ENCODE measurements around the gene SNRNP40.
"Not testable (repeated sequence)": the region's sequence is repeated elsewhere in the genome, so short reads cannot be mapped to it uniquely, and the experiment has no call there.

SNRNP40 gene

DNA sequence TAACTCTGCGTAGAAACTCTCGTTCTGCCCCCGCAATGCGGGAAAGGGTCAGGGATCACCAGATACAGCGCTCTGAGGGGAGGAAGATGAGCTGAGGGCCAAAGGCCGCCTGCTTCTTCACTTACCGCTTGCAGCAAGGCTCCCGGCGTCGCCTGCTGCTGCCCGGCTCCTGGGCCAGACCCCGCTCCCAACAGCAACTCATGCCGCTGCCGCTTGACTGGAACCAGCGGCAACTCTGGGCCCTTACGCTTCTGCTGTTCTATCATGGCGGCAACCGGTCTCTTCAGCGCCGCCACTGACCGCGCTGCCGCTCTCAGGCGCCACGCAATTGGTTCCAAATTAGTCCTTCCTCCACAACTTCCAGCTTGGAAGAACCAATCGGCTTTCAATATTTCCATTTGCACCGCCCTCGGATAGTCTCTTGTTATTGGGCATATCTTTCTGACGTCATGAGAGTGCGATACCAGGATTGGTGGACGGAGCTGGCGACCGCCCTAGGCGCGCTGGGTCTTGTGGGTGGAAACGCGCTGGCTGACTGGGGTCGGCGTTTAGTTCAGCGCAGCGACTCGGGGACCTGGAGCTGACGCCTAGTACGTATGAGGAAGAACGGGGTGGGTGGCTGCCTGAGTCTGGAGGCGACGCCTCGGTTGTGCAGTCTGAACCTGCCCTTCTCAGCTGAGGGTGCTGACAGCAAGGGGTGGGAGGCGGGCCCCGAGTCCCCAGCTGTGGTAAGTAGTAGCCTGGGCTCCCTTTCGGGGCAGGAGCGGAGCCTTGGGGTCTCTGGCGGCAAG, at the start of gene SNRNP40, which contains the start of gene ZCCHC17:
Gene SNRNP40 (minus strand): TSS at position 303 of the 791 bp plus-strand sequence. CDS start 37 bp downstream, at position 266.
Gene ZCCHC17 (plus strand): TSS at position 547 of the 791 bp plus-strand sequence. CDS start 13,067 bp downstream, outside the sequence.
- DNase-seq: peak; percentile 98

DNA sequence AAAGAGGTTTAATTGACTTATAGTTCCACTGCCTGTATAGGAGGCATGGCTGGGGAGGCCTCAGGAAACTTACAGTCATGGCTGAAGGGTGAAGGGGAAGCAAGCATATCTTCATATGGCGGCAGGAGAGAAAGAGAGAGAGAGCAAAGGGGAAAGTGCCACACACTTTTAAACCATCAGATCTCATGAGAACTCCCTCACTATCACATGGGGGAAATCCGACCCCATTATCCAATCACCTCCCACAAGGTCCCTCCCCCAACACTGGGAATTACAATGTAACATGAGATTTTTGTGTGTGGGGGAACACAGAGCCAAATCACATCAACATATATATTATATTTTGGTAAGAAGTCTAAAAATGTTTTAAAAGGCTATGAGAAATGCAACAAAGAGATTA, 49.0 kb upstream of the SNRNP40 start:
- no peak for DNase-seq

DNA sequence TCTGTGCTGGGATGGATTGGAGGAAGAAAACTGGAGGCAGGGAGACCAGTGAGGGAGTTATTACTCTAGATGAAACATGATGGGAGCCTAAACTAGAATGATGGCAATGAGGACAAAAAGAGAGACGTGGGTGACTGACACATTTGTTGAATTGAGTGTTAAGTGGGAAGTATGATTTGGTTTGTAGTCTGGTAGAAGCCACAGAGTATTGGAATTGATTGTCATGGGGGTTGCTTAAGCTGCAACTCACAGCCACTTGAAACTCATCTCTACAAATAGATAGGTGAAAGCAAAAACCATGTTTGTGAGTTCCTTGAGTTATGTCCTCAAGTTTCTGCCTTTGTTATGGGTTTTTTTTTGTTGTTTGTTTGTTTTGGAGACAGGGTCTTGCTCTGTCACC, 47.9 kb upstream of the SNRNP40 start:
- DNase-seq: no peak

DNA sequence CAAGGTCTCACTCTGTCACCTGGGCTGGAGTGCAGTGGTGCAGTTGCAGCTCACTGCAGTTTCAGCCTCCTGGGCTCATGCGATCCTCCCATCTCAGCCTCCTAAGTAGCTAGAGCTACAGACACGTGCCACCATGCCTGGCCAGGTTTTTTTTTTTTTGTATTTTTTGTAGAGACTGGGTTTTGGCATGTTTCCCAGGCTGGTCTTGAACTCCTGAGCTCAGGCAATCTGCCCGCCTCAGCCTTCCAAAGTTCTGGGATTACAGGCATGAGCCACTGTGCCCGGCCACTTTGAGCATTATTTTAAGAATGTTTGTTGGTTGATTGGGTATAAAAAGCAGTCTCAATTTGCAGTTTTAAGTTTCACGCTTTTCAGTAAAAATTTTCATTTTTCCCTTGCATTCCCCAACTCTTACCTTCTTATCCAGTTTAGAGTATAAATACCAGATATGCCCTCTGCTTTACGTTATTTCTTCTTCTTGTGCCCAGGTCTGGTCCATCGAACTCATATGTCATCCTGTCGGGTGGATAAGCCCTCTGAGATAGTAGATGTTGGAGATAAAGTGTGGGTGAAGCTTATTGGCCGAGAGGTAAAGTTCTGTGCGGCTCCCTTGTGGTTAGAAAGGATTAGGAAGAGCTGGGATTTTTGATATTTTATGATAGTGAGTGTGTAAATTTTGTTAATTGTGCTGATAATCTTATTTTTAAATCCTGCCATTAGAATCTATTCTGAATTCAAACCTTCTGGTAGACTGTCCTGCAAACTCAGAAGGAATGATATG, 40.3 kb upstream of the SNRNP40 start:
- DNase-seq: no peak

DNA sequence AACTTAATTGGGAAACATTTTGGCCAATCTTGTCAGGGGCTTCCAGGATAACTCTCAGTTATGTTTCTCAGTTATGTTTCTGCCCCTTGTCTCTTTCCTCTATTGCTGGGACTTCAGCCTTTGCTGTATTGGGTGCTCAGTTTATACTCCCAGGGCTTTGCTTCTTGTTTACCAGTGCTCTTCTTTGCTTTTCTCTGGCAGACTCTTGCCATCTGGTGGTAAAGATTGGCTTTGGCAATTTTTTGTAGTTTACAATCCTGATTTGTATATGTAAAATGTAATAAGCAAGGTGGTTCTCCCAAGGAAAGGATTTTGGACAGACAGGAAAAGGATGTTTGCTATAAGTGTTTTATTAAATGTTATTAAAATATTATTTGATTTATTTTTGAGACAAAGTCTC, 38.4 kb upstream of the SNRNP40 start:
- DNase-seq: no peak

DNA sequence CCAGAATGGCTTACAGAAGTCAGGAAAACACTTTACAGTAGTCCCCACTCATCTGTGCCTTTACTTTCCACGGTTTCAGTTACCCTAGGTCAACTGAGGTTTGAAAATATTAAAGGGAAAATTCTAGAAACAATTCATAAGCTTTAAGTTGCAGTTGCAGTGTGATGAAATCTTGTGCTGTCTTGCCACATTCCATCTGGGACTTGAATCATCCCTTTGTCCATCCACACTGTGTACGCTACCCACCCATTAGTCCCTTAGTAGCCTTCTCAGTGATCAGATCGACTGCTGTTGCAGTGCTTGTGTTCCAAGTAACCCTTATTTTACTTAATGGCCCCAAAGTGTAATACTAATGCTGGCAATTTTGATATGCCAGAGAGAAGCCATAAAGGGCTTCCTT, 30.8 kb upstream of the SNRNP40 start:
- DNase-seq: no peak

DNA sequence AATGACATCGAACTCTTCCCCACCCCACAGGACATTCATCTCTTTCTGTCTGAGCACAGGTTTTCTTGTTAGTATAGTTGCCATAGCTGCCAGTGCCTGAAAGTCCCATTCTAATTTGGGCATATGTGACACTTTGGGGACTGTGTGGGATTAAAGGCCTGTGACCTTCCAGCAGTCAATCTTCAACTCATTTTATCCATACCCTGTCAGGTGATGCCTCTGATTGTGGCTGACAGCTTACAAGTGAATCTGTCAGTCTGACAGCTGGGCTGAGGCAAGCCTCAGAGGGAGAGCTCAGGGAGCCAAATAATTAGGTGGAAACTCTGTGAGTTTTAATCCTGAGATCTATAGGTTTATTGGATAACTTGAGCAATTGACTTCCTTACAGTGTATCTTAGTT, 29.9 kb upstream of the SNRNP40 start:
- no peak for DNase-seq

DNA sequence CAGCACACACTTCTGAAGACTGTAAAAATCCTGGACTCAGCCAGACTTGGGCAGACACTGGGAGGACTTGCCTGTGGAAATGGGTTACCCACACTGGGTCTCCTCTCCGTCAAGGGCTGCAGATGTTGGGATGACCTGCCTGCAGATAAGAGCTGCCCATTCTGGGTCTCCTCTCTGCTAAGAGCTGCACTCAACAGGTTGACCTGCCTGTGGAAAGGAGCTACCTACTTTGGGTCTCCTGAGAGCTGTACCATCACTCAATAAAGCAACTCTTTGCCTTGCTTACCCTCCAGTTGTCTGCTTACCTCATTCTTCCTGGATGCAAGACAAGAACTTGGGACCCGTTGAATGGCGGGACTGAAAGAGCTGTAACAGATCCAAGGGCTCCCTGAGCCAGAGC, 28.4 kb upstream of the SNRNP40 start:
- no peak for DNase-seq

DNA sequence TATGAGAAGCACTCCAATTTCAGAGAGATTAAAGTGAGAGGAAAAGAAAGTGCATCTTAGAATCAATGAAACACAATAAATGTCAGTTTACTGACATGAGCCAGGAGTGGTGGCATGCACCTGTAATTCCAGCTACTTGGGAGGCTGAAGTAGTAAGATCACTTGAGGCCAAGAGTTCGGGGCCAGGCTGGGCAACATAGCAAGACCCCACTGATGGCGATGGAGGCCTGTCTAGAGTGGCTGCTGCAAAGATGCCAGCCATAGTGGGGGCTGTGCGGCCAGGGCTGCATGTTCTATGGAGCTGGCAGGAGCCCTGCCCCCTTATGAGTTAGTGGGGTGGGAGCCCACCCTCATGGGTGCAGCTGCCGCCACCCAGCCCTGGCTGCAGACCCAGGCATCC, 27.5 kb upstream of the SNRNP40 start:
- no peak for DNase-seq

DNA sequence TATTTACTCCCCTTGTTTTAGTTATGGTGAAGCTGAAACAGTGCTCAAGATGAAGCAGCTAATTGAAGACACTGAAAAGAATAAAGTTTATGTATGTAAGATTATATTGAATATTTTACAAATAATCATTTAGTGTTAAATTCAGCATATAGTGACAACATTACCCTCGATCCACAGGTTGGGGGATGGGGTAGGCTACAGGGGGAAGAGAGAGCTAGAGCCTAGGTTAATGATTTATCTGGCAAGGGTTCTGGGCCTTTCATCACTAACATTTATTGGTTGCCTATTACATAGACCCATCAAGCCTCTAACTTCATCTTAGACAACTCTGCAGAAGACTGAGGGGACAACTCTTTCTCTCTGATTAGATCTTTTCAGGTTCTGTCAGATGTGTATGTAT, 21.6 kb upstream of the SNRNP40 start:
- DNase-seq: no peak

DNA sequence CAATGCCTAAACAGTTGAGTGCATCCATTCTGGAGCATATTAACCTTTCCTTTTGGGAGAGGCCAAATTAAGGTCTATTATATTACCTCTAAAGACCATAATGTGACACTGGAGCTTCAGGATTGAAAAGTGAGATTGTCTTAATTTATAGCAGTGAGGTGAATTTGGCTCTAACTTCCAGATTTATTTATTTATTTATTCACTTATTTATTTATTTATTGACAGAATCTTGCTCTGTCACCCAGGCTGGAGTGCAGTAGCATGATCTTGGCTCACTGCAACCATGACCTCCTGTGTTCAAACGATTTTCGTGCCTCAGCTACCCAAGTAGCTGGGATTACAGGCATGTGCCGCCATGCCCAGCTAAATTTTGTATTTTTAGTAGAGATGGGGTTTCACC, 19.3 kb upstream of the SNRNP40 start:
- DNase-seq: no peak

DNA sequence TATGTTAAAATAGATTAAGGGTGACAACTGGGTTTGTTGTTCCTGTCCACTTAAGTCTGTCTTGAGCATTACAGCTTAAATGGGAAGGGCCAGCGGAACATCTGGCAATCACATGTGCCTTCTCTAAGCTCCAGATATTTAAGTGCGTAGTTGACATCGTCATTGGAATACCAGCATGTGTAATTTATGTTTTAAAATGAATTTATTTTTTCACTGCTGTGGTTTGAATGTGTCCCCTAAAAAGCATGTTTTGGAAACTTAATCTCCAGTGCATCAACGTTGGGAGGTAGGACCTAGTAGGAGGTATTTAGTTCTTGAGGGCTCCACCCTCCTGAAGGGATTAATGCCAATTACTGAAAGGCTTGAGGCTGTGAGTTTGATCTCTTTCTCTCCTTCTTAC, 13.6 kb upstream of the SNRNP40 start:
- no peak for DNase-seq

DNA sequence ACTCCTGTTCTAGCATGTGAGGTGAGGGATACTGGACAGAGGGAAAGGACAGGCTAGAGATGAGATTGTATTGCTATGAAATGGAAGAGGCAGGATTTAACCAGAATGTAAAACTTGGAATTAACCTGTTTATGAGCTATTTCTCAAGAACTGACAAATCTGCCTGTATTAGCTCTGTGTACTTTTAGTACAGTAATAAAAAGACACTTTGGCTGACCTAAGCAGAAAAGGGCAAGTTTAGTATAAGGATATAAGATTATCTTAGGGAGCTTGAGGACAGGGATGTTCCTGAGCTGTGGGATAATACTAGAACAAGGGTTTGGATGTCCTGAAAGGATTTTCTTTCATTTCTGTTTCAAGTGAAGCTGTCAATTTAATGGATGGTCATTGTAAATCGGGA, 11.4 kb upstream of the SNRNP40 start:
- DNase-seq: no peak

DNA sequence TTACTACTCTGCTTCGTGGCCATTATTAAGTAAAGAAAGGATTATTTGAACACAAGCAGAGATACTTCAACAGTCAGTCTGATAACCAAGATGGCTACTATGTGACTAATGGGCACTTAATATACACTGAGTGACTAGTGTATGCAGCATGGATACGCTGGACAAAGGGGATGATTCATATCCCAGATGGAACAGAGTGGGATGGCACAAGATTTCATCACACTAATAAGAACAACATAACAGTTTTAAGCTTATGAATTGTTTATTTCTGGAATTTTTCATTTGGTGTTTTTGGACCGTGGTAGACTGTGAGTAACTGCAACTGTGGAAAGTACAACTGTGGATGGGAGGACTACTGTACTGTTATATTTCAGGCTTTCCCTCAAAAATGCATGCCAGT, 9.7 kb upstream of the SNRNP40 start:
- no peak for DNase-seq

DNA sequence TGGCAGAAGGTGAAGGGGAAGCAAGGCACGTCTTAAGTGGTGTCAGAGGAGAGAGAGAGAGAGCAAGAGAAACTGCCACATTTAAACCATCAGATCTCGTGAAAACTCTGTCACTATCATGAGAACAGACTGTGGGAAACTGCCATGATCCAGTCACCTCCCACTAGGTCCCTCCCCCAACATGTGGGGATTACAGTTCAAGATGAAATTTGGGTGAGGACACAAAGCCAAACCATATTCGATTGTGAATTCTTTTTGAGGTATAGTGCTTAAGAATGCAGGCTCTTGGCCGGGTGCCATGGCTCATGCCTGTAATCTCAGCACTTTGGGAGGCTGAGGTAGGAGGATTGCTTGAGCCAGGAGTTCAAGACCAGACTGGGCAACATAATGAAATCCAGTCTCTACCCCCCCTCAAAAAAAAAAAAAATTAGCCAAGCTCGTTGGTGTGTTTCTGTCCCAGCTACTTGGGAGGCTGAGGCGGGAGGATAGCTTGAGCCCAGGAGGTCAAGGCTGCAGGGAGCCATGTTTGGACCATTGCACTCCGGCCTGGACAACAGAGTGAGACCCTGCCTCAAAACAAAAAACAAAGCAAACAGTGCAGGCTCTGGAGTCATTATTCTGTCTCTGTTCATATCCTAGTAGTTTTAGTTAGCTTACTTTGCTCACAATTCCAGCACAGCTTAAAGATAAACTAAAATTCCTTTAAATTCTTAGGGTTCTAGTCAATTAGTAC, 6.3 kb upstream of the SNRNP40 start:
- DNase-seq: no peak

DNA sequence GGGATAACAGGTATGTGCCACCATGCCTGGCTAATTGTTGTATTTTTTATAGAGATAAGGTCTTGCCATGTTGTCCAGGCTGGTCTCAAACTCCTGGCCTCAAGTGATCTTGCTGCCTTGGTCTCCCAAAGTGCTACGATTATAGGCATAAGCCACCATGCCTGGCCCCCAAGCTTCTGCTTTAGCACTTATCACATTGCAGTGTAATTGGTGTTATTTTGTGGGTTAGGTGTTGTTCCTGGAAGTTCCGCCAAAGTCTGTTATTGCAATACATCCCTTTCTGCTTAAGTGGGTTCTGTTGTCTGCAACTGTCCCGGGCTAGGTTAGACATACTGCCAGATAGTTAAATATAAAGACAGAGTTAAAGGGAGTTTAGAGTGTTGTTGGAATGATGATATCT, 3.6 kb upstream of the SNRNP40 start:
- no peak for DNase-seq

DNA sequence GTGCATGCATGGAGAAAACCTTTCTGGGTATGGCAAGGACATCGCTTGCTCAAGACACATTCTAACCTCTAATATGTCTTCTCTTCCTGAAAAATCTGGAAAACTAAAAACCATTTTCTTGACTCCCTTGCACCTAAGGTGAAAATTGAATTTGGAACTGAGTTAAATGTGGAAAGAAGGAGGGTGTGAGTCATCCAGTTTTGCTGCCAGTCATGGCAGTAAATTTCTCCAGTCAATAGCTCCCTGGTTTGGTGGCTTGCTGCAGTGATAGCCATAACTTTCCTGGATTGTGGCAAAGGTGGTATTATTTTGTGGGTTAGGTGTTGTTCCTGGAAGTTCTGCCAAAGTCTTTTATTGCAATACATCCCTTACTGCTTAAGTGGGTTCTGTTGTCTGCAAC, 2.8 kb upstream of the SNRNP40 start:
- no peak for DNase-seq

DNA sequence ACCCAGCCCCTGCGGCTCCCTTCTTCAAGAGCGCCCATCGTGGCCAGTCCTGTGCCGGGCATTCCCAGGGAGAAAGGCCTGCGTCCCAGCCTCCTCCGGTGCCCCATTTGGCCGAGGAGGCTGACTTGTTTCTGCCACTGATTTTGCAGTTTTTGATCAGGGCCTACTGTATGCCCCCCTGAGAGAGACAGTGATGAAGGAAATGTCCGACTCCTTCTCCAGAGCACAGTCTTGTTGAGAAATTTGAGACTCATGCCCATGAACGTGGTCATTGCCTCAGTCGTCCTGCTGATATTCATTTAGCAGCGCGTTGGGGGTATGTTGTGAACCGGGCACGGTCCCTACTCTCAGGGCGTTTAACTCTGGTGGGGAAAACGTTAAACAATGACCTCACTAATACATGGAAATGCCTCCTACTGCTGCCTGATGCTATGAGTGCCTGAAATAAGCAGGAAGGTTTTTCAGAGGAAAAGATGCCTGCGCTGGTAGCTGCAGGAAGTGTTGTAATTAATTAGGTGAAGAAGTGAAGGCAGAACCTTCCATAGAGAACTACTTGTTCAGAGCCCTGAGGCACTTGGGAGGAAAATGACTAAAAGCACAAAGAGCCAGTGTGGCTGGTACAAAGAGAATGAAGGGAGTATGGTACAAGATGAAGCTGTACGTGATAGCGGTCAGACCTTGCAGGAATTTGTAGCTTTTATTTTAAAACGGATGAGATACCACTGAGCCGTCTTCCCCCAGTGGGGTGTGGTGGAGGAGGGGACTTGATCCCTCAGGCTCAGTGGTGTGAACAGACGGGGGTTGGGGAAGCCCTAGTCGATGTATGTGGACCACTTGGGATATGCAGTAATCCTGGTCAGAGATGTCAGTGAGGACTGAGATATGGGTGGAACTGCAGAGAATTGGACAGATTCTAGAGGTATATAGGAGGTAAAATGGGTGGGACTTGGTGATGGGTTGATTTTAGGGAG, 974 bp upstream of the SNRNP40 start:
- DNase-seq: no peak

DNA sequence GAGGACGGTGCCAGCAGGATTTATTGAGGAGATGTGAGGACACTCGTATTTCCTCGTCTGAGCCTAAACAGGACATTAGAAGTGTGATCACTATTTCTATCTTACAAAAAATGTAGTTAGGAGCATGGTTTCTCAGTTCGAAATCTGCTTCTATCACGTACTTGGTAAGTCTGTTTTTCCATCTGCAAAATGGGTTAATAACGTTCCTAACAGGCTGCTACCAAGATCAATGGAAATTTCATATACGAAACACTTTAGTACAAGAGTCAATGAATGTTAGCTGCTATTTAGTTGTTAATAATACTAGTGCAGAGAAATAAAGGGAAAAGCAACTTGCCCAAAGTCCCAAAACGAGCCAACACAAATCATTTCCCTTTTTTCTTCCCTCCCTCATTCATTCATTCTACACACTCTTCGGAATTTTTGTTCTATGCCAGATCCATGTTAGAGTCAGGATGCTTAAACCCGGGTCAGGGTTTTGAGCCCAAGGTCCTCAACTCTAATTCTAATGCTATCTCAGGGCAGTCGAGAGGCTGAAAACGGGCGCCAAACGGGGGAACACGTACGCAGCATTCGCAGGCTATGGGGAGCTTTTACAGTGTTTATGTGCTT, 608 bp downstream of the SNRNP40 start:
- no peak for DNase-seq

DNA sequence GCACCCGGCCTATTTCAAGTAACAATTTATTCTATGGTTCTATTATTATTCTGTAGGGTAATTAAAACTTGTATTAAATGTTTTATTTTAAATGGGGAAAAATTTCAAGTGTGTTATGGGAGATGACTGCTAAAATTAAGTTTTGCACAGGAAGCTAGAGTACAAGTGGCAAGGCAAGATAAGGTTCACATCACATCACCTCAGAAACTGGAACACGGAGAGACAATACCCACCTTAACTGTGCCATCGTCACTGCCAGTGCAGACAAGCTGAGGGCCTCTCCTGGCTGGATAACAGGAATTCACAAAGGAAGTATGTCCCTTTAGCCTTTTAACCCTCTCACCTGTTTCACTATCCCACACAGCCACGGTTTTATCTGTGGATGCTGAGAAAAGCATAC, 7.6 kb downstream of the SNRNP40 start:
- no peak for DNase-seq

DNA sequence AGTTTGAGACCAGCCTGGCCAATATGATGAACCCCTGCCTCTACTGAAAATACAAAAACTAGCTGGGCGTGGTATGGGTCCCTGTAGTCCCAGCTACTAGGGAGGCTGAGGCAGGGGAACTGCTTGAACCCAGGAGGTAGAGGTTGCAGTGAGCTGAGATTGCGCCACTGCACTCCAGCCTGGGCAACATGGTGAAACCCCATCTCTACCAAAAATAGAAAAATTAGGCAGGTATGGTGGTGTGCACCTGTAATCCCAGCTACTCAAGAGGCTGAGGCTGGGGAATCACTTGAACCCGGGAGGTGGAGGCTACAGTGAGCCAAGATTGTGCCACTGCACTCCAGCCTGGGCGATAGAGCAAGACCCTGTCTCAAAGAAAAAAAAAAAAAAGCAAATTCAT, 8.8 kb downstream of the SNRNP40 start:
- DNase-seq: not testable (repeated sequence)

DNA sequence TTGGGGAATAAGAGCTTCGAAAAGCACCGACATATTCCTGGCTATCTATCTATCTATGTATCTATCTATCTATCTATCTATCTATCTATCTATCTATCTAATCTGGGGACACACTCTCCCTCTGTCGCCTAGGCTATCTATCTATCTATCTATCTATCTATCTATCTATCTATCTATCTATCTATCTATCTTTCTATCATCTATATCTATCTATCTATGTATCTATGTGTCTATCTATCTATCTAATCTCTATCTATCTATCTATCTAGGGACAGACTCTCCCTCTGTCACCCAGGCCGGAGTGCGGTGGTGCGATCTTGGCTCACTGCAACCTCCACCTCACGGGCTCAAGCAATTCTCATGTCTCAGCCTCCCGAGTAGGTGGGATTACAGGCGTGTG, 14.2 kb downstream of the SNRNP40 start:
- DNase-seq: not testable (repeated sequence)

All from right hindlimb (tissue), 1 donor.